ENCODE measurements around the gene ART1.
A peak's percentile ranks its signal among the peaks of the same experiment; 100 is the strongest.
"Not testable (repeated sequence)": the region's sequence is repeated elsewhere in the genome, so short reads cannot be mapped to it uniquely, and the experiment has no call there.

ART1 gene, protein sequence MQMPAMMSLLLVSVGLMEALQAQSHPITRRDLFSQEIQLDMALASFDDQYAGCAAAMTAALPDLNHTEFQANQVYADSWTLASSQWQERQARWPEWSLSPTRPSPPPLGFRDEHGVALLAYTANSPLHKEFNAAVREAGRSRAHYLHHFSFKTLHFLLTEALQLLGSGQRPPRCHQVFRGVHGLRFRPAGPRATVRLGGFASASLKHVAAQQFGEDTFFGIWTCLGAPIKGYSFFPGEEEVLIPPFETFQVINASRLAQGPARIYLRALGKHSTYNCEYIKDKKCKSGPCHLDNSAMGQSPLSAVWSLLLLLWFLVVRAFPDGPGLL

DNA sequence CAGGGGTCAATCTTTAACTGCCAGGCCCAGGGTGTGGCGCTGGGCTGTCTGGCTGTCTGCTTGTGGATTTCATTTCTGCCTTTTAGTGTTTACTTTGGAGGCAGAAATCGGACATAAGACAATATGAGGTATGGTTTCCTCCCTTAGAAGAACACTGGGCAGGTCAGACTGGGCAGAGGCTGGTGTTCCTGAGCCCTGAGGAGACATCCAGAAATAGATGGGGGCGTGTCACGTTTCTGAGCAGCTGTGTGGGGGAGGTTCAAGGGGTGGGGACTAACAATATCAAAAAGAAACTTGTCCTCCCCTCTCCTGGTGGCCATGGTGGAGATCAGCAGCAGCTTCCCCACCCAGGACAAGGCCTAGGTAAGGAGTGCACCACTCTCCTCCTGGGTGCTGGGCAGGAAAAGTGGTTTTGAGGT is at the start of gene ART1:
Gene ART1, plus strand, starts transcription at position 312 of the 419 bp plus-strand sequence. CDS start 14,086 bp downstream, outside the sequence.
- Mint-ChIP-seq H3K36me3 (peaks cover 4% of the 10 kb centered on the region), H3K4me1 (ENCODE audit: low read depth) (peaks cover 6% of the 10 kb centered on the region), H3K27ac (no peak within 1 kb of the TSS), H3K9me3 (ENCODE audit: low read depth) (no peaks in the 10 kb centered on the region), H3K4me3 (peak within 1 kb of the TSS; percentile 22), H3K27me3 (peaks cover 28% of the 10 kb centered on the region)

DNA sequence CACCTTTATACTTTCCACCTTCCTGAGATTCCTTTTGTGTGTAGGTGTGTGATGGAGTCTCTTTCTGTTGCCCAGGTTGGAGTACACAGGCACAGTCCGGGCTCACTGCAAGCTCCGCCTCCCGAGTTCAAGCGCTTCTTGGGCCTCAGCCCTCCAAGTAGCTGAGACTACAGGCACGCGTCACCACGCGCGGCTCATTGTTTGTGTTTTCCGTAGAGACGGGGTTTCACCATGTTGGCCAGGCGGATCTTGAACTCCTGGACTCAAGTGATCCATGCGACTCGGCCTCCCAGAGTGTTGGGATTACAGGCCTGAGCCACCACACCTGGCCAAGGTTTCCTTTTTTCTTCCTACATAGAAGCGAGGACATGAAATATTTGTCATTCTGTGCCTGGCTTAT is 47.2 kb upstream of the ART1 start:
- not testable (repeated sequence) for H3K9me3 Mint-ChIP-seq (ENCODE audit: low read depth); H3K27me3 Mint-ChIP-seq; H3K4me3 Mint-ChIP-seq; H3K4me1 Mint-ChIP-seq (ENCODE audit: low read depth); H3K27ac Mint-ChIP-seq; H3K36me3 Mint-ChIP-seq

DNA sequence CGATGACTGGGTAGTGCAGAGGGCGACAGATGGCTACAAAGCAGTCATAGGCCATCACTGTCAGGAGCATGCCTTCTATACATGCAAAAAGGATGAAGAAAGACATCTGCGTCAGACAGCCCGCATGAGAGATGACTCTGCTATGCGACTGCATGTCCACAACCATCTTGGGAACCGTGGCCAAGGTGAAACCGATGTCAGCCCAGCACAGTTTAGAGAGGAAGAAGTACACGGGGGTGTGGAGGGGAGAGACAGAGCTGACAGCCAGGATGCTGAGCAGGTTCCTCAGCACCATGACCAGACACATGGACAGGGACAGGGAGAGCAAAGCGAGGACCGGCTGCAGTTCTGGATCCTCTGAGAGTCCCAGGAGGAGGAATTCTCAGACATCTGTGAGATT is 44.7 kb upstream of the ART1 start:
- H3K27ac Mint-ChIP-seq, result not testable (repeated sequence)

DNA sequence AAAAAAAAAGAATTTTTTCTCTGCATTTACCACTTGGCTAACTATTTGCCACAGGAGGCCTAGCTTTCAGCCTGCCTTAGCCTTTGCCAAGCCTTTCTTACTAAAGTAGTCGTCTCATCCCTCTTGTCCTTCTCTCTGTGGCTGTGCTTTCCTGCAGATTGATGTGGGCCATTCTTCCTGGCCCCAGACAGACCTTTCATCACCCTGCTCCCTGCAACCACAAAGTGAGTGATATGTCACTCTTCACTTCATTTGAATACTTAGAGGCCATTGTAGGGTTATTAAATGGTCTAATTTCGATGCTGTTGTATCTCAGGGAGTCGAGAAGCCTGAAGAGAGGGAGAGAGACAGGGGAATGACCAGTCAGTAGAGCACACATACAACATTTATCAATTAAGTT is 40.8 kb upstream of the ART1 start:
- Mint-ChIP-seq H3K4me3 (no peak overlapping the region), H3K9me3 (ENCODE audit: low read depth) (no peaks in the 10 kb centered on the region), H3K27me3 (no peaks in the 10 kb centered on the region), H3K4me1 (ENCODE audit: low read depth) (no peaks in the 10 kb centered on the region), H3K27ac (no peak overlapping the region), H3K36me3 (no peaks in the 10 kb centered on the region)

More for the DNA sequence above, 44.7 kb upstream of the ART1 start:
- not testable (repeated sequence) for H3K36me3 Mint-ChIP-seq; H3K4me1 Mint-ChIP-seq (ENCODE audit: low read depth); H3K27me3 Mint-ChIP-seq; H3K9me3 Mint-ChIP-seq (ENCODE audit: low read depth); H3K4me3 Mint-ChIP-seq

DNA sequence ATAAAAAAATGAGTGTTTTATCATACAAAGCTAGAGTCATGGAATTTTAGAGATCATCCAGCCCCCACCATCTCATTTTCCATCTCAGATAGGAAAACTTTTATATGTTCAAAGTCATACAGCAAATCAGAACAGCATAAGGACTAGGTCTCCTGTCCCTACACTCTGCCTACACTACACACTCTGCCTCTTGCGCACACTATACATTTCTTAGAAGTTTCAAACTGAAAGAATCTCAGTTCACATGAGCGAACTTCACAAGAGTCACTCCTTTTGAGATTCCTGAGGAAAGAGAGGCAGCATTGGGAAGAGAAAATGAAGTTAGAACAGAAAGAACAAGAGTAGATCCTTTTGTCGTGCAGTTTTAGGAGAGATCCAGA is 39.7 kb upstream of the ART1 start:
- Mint-ChIP-seq H3K9me3 (ENCODE audit: low read depth) (no peaks in the 10 kb centered on the region), H3K4me1 (ENCODE audit: low read depth) (no peaks in the 10 kb centered on the region), H3K36me3 (no peaks in the 10 kb centered on the region)

DNA sequence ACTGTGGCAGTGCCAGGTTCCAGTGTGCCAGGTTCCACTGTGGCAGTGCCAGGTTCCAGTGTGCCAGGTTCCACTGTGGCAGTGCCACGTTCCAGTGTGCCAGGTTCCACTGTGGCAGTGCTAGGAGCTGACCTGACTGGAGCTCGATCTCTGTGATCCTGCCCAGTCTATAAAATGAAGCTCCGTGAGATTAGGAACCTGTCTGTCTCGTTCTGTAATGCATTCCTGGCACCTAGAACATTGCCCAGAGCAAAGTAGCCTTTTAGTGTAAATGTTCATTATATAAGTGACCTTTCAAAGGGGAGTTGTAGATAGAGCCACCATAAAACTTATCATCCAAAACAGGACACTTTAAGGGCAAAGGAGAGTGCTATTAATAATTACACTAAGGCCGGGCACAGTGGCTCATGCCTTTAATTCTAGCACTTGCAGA is 39.1 kb upstream of the ART1 start:
- no peaks in the 10 kb centered on the region for H3K9me3 Mint-ChIP-seq (ENCODE audit: low read depth)
- no peaks in the 10 kb centered on the region for H3K27me3 Mint-ChIP-seq
- no peaks in the 10 kb centered on the region for H3K4me1 Mint-ChIP-seq (ENCODE audit: low read depth)
- no peak overlapping the region for H3K4me3 Mint-ChIP-seq
- no peaks in the 10 kb centered on the region for H3K36me3 Mint-ChIP-seq
- no peak overlapping the region for H3K27ac Mint-ChIP-seq

More for the DNA sequence above, 39.7 kb upstream of the ART1 start:
- no peak overlapping the region for H3K27ac Mint-ChIP-seq
- H3K4me3 Mint-ChIP-seq, result no peak overlapping the region
- H3K27me3 Mint-ChIP-seq, result no peaks in the 10 kb centered on the region

DNA sequence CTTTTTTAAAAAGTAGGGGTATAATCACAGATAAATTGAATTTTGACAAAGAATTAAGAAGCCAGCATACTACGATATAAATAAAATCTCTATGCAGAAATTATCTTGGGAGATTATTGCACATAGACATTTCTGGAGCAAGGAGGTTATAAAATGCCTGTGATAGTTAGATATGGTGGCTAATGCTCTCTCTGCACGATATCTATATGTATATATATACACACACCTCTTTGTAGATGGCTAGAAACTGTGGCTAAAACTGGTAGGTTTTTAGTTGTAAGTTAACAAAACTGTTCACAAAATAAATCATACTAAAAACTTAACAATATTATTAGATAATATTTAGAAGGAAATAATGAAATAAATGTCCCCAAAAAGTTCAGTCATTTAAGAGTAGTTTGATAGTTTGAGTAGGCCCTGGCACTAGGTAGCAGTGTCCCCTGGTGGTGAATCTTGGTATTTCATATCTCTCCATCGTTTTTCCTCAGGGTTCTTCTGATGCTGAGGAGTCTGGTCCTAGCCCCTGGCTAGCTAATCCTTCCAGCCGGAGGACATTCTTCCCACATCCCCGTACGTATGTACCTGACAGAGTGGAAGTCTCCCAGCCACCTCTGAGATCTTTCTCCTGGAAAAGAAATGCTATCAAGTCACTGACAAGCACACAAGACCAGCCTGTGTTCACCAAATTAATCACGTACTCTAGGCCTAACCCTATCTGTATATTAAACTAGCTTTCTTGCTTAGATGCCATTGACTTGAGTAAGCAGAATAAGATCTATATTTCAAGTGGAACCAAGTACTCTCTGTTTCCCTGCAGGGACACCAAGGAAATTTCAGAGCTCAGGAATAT is 35.3 kb upstream of the ART1 start:
- peaks cover 8% of the 10 kb centered on the region for H3K4me1 Mint-ChIP-seq (ENCODE audit: low read depth)
- no peaks in the 10 kb centered on the region for H3K9me3 Mint-ChIP-seq (ENCODE audit: low read depth)
- no peaks in the 10 kb centered on the region for H3K36me3 Mint-ChIP-seq
- H3K4me3 Mint-ChIP-seq, result no peak overlapping the region
- H3K27me3 Mint-ChIP-seq, result no peaks in the 10 kb centered on the region
- no peak overlapping the region for H3K27ac Mint-ChIP-seq

DNA sequence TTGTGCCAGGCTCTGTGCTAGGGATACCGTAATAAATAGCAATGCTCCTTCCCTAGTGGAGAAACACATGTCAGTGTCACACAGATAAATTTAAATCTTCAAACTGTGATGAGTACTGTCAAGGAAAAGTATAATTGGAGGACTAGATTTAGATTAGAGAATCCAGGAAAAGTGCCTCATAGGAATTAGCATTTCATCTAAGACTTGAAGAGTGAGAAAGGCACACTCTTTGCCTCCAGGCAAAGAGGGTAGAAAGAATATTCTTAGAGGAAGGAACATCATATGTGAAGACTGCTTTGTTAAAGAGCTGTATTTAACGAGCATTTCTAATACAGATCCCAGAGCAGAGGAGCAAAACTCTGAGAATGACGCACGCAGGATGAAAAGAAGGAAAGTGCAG is 34.1 kb upstream of the ART1 start:
- no peaks in the 10 kb centered on the region for H3K27me3 Mint-ChIP-seq
- H3K9me3 Mint-ChIP-seq (ENCODE audit: low read depth), result no peaks in the 10 kb centered on the region
- peaks cover 11% of the 10 kb centered on the region for H3K4me1 Mint-ChIP-seq (ENCODE audit: low read depth)
- H3K27ac Mint-ChIP-seq, result no peak overlapping the region
- H3K36me3 Mint-ChIP-seq, result no peaks in the 10 kb centered on the region
- H3K4me3 Mint-ChIP-seq, result no peak overlapping the region

DNA sequence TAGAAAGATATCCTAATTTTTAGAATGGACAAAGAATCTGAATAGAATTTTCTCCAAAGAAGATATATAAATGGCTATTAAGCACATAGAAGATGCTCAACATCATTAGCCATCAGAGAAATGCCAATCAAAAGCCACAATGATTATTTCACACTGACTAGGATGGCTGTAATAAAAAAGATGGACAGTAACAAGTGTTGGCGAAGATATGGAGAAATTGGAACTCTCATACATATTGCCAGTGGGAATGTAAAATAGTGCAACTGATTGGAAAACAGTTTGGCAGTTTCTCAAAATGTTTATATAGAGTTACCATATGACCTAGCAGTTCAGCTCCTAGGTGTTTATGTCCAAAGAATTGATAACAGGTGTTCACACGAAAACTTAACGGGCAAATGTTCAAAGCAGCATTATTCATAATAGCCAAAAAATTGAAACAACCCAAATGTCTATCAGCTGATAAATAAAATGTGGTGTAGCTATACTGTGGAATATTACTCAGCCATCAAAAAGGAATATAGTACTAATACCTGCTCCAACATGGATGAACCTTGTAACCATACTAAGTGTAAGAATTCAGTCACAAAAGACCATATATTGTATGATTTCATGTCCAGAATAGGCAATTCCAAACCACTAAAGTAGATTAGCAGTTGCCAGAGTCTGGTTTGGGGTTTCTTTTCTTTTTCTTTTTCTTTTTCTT is 32.8 kb upstream of the ART1 start:
- Mint-ChIP-seq H3K27ac (no peak overlapping the region), H3K4me3 (no peak overlapping the region), H3K9me3 (ENCODE audit: low read depth) (no peaks in the 10 kb centered on the region), H3K27me3 (no peaks in the 10 kb centered on the region), H3K36me3 (no peaks in the 10 kb centered on the region), H3K4me1 (ENCODE audit: low read depth) (peaks cover 11% of the 10 kb centered on the region)

DNA sequence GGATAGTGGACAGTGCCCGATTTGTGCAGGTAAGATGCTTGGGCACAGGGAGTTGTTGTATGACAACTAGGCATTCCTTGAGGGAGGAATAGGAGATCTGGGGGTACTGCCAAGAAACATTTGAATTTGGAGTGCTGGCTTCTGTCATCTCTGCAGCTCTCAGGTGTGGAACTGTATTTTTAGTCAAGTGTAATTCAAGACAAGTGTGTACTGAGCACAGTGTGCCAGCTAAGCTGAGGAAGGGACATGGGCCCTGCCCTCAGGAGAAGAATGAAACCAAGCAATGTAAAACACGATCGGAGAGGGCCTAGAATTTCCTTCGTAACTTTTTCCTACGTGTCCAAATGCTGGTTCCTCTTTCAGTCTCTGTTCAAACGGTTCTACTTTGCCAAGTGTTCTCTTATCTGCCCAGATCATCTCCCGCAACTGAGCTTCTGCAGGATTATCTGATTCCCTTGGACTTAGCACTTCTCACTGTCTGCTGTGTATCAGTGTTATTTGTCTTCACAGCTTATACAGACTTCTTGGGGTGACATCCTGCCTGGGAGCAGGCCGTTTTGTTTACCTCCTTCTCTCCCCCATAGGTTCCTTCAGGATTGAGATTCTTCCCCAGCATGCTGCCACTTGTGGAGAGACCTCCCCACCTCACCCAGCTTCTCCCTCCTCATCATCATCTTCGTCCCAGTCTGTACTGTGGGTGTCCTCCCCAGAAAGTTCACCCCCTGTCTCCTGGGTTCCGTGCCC is 30.8 kb upstream of the ART1 start:
- peak overlapping the region; percentile 56 for H3K4me3 Mint-ChIP-seq
- H3K27me3 Mint-ChIP-seq, result no peaks in the 10 kb centered on the region
- H3K36me3 Mint-ChIP-seq, result no peaks in the 10 kb centered on the region
- no peaks in the 10 kb centered on the region for H3K9me3 Mint-ChIP-seq (ENCODE audit: low read depth)
- no peak overlapping the region for H3K27ac Mint-ChIP-seq
- peaks cover 11% of the 10 kb centered on the region for H3K4me1 Mint-ChIP-seq (ENCODE audit: low read depth)

DNA sequence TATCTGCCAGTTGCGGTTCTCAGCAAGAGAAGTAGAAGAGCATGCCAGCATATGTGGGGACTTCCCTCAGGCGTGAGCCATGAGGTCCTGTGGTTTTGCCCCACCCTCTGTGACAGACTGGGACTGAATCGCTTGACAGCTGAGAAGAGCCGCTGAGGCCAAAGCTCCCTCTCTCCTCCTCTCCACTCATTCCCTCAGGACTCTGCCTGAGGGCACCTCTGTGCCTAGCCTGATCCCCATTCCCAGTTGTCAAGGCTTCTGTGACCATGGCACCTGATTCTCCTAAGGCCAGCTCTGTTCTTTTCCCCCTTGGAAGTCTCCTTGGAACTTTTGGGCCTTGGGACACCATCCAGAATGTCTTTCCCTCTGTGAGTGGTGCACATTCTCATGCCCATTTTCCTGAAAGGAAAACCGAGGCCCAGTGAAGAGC is 30.2 kb upstream of the ART1 start:
- H3K4me1 Mint-ChIP-seq (ENCODE audit: low read depth), result peaks cover 11% of the 10 kb centered on the region
- H3K27me3 Mint-ChIP-seq, result no peaks in the 10 kb centered on the region
- no peaks in the 10 kb centered on the region for H3K9me3 Mint-ChIP-seq (ENCODE audit: low read depth)
- H3K4me3 Mint-ChIP-seq, result peak overlapping the region; percentile 56
- no peaks in the 10 kb centered on the region for H3K36me3 Mint-ChIP-seq
- H3K27ac Mint-ChIP-seq, result no peak overlapping the region

DNA sequence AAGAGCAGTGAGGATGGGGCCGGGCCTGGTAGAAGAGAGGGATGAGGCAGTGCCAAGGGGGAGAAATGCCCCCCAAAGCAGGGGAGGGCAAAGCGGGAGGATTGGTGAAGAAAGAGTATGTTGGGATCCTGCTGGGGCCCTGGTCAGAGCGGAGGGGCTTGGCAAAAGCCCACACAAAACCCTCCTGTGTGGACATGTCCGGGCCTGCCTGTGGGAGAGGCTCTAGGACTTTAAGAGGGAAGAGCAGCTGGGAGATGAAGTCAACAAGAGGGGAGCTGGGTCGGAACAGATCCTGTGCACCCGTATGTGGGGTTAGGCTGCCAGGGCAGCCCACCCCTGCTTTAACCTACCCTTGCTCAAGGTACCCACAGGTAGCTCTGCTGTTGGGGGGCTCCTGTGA is 28.9 kb upstream of the ART1 start:
- H3K27me3 Mint-ChIP-seq, result no peaks in the 10 kb centered on the region
- H3K36me3 Mint-ChIP-seq, result no peaks in the 10 kb centered on the region
- H3K4me1 Mint-ChIP-seq (ENCODE audit: low read depth), result peaks cover 11% of the 10 kb centered on the region
- no peak overlapping the region for H3K4me3 Mint-ChIP-seq
- H3K9me3 Mint-ChIP-seq (ENCODE audit: low read depth), result no peaks in the 10 kb centered on the region
- H3K27ac Mint-ChIP-seq, result no peak overlapping the region

DNA sequence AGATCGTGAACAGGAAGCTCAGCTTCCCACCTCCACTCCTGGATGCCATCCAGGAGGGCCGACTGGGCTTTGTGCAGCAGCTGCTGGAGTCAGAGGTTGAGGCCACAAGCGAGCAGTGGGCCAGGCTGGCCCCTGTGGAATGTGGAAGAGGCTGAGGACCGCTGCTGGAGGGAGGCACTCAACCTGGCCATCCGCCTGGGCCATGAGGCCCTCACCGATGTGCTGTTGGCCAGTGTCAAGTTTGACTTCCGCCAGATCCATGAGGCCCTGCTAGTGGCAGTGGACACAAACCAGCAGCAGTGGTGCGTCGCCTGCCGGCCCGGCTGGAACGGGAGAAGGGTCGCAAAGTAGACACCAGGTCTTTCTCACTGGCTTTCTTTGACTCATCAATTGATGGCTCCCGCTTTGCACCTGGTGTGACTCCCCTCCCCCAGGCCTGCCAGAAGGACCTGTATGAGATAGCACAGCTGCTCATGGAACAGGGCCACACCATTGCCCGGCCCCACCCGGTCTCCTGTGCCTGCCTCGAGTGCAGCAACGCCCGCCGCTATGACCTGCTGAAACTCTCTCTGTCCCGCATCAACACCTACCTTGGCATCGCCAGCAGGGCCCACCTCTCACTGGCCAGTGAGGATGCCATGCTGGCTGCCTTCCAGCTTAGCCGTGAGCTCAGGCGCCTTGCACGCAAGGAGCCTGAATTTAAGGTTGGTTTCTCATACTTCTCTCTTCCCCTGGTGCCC is 28.0 kb upstream of the ART1 start:
- no peak overlapping the region for H3K27ac Mint-ChIP-seq
- H3K27me3 Mint-ChIP-seq, result no peaks in the 10 kb centered on the region
- no peak overlapping the region for H3K4me3 Mint-ChIP-seq
- peaks cover 11% of the 10 kb centered on the region for H3K4me1 Mint-ChIP-seq (ENCODE audit: low read depth)
- H3K9me3 Mint-ChIP-seq (ENCODE audit: low read depth), result no peaks in the 10 kb centered on the region
- no peaks in the 10 kb centered on the region for H3K36me3 Mint-ChIP-seq

DNA sequence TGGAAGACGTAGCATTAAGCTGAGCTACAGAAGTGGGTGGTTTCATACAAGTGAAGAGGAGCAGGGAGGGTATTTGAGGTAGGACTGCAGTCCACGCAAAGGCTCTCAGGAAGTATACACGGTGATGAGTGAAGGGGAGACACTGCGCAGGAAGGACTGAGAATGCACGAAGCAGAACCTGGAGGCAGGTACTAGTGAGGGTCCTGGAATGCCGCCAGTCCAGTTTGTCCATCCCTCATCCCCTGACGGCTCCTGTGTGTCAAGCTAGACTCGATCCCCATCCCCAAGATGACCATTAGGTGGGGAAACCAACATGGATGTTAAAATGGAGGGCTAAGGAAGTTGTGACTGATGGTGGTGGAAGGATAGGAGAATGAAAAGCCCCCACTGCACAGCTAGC is 26.9 kb upstream of the ART1 start:
- Mint-ChIP-seq H3K4me1 (ENCODE audit: low read depth) (peaks cover 11% of the 10 kb centered on the region), H3K4me3 (no peak overlapping the region), H3K27me3 (no peaks in the 10 kb centered on the region), H3K27ac (no peak overlapping the region), H3K9me3 (ENCODE audit: low read depth) (no peaks in the 10 kb centered on the region), H3K36me3 (no peaks in the 10 kb centered on the region)
